Measurements from ENCODE around the gene MAP1S. TPM values are rescaled to one million over a fixed set of nuclear protein-coding genes. Genes with fewer than 3 reads are reported as not detected.

MAP1S gene
- 9.6 and 10.0 TPM in 2 replicates for total RNA-seq (2014; rRNA removed; shearing (Covaris generic))

- DNase-seq (ENCODE audit: low read depth) = peak; percentile 56
Observed at GRCh38 chr19:17718947-17719711, at the start of gene MAP1S. TSS of gene MAP1S (plus strand) at chr19:17719480. CDS start at chr19:17719503, 23 bp downstream.

GRCh38 chr19:17671906-17672305 lies 47.4 kb upstream of the MAP1S start:
- peak; percentile 55 for DNase-seq (ENCODE audit: low read depth)

- peak; percentile 49 for DNase-seq (ENCODE audit: low read depth)
Observed at GRCh38 chr19:17673937-17674799, 45.1 kb upstream of the MAP1S start.

GRCh38 chr19:17676295-17676694 lies 43.0 kb upstream of the MAP1S start:
- DNase-seq (ENCODE audit: low read depth) = no peak

GRCh38 chr19:17677002-17677401 lies 42.3 kb upstream of the MAP1S start:
- no peak for DNase-seq (ENCODE audit: low read depth)

- no peak for DNase-seq (ENCODE audit: low read depth)
Observed at GRCh38 chr19:17678836-17679235, 40.4 kb upstream of the MAP1S start.

- no peak for DNase-seq (ENCODE audit: low read depth)
Observed at GRCh38 chr19:17679526-17680229, 39.6 kb upstream of the MAP1S start.

GRCh38 chr19:17680230-17680722 lies 39.0 kb upstream of the MAP1S start:
- DNase-seq (ENCODE audit: low read depth) = peak; percentile 85

GRCh38 chr19:17681505-17682125 lies 37.7 kb upstream of the MAP1S start:
- DNase-seq (ENCODE audit: low read depth) = peak; percentile 66

GRCh38 chr19:17682273-17682672 lies 37.0 kb upstream of the MAP1S start:
- DNase-seq (ENCODE audit: low read depth) = no peak

- DNase-seq (ENCODE audit: low read depth) = no peak
Observed at GRCh38 chr19:17683078-17683477, 36.2 kb upstream of the MAP1S start.

- no peak for DNase-seq (ENCODE audit: low read depth)
Observed at GRCh38 chr19:17684256-17684655, 35.0 kb upstream of the MAP1S start.

- no peak for DNase-seq (ENCODE audit: low read depth)
Observed at GRCh38 chr19:17685451-17686022, 33.7 kb upstream of the MAP1S start.

GRCh38 chr19:17686023-17686521 lies 33.2 kb upstream of the MAP1S start:
- peak; percentile 18 for DNase-seq (ENCODE audit: low read depth)

GRCh38 chr19:17686592-17687024 lies 32.7 kb upstream of the MAP1S start:
- DNase-seq (ENCODE audit: low read depth) = peak; percentile 47

GRCh38 chr19:17687141-17687856 lies 32.0 kb upstream of the MAP1S start:
- no peak for DNase-seq (ENCODE audit: low read depth)

GRCh38 chr19:17687857-17688784 lies 31.2 kb upstream of the MAP1S start, which contains the start of gene UNC13A:
TSS of gene UNC13A (minus strand) at chr19:17688354. CDS start at chr19:17688199, 155 bp downstream.
- DNase-seq (ENCODE audit: low read depth) = peak; percentile 44

- no peak for DNase-seq (ENCODE audit: low read depth)
Observed at GRCh38 chr19:17688853-17689595, 30.3 kb upstream of the MAP1S start.
